GM12878 (cell line): ENCODE data around the gene SPAG6. TPM values are rescaled to one million over a fixed set of nuclear protein-coding genes. Genes with fewer than 3 reads are reported as not detected.

Experiments used
- ATAC-seq: fragments of 200-7000 bp; cut with Tn5 transposase; 3 replicates; pipeline ENCODE4 v1.9.1; 2020; ENCODE audit warnings: mild to moderate bottlenecking, moderate library complexity
- BruUV-seq: library from RNA; stranded (reverse); fragments of 400-500 nt; replicated peaks from 2 replicates; lab custom pipeline; 2021; lab: Mats Ljungman, UMichigan
- CTCF ChIA-PET: fragments of 300-600 bp; sonication (Branson Sonifier 250); formaldehyde crosslinking; extraction: SDS; loops from one replicate; lab custom pipeline; 2021; ENCODE audit warnings: inconsistent platforms; lab: Yijun Ruan, JAX
- POLR2A ChIA-PET: fragments of 350-600 bp; formaldehyde crosslinking; extraction: SDS; loops from one replicate; lab custom pipeline; 2021; ENCODE audit warnings: inconsistent platforms; lab: Charles Lee
- RAD21 ChIA-PET: fragments of 300-600 bp; sonication (Branson Sonifier 250); formaldehyde crosslinking; loops from one replicate; lab custom pipeline; 2023; ENCODE audit warnings: antibody characterized with exemption; ENCODE audit not compliant: unreplicated experiment; lab: Charles Lee
- SMC1A ChIA-PET: fragments of 300-600 bp; sonication (Branson Sonifier 250); formaldehyde crosslinking; loops from one replicate; lab custom pipeline; 2023; ENCODE audit not compliant: unreplicated experiment, uncharacterized antibody; lab: Charles Lee
- DNase-seq: peaks from one replicate; pipeline ENCODE4 v3.0.0-alpha.2; 2011; ENCODE audit warnings: low read depth, low spot score
- FAIRE-seq: peaks from 3 replicates; lab custom pipeline; 2011; peaks lifted over from hg19 to GRCh38; lab: Jason Lieb, UNC
- H2AFZ ChIP-seq: 2 replicates; pipeline ENCODE4 v1.6.0; 2011; ENCODE audit warnings: low read depth, low read length, control low read depth; ENCODE audit not compliant: control insufficient read depth
- H3K27ac ChIP-seq: 2 replicates; pipeline ENCODE4 v1.5.1; 2011; ENCODE audit warnings: control low read depth; ENCODE audit not compliant: control insufficient read depth, insufficient read depth
- H3K27me3 ChIP-seq, 2 experiments: replicated peaks in 1 of 2; 2 replicates each; pipeline versions ENCODE4 v1.6.0 to v1.6.1; 2011; ENCODE audit warnings: low read length in 1 of 2; ENCODE audit not compliant: control insufficient read depth in 2 of 2, insufficient read depth in 2 of 2
- H3K36me3 ChIP-seq, 2 experiments: 2 replicates each; pipeline ENCODE4 v1.5.1; 2011; ENCODE audit warnings: low read length in 1 of 2; ENCODE audit not compliant: control insufficient read depth in 2 of 2, insufficient read depth in 2 of 2
- H3K4me1 ChIP-seq: 2 replicates; pipeline ENCODE4 v1.6.1; 2011; ENCODE audit warnings: mild to moderate bottlenecking, low read length, moderate library complexity, mixed read lengths; ENCODE audit not compliant: control insufficient read depth, insufficient read depth
- H3K4me2 ChIP-seq: 2 replicates; pipeline ENCODE4 v1.6.0; 2011; ENCODE audit warnings: control low read depth; ENCODE audit not compliant: control insufficient read depth, insufficient read depth
- H3K4me3 ChIP-seq: fragments of 200-600 bp; sonication (generic); 2 replicates; pipeline ENCODE4 v1.5.1; 2016
- H3K79me2 ChIP-seq: 2 replicates; pipeline ENCODE4 v1.6.0; 2011; ENCODE audit warnings: low read length; ENCODE audit not compliant: control insufficient read depth, insufficient read depth
- H3K9ac ChIP-seq: 2 replicates; pipeline ENCODE4 v1.8.0; 2011; ENCODE audit warnings: low read length, control low read depth, mixed read lengths; ENCODE audit not compliant: control insufficient read depth, insufficient read depth
- H3K9me3 ChIP-seq: replicated peaks from 3 replicates; pipeline ENCODE4 v1.5.1; 2011; ENCODE audit warnings: mild to moderate bottlenecking, low read length; ENCODE audit not compliant: control insufficient read depth, insufficient read depth
- H4K20me1 ChIP-seq: 2 replicates; pipeline ENCODE4 v1.6.0; 2011; ENCODE audit not compliant: control insufficient read depth, insufficient read depth
- BCL11A ChIP-seq: IDR thresholded peaks from 2 replicates; pipeline ENCODE4 v1.6.1; 2011; ENCODE audit warnings: low read depth, low read length
- BMI1 ChIP-seq: fragments of 450-650 bp; IDR thresholded peaks from 2 replicates; pipeline ENCODE4 v1.6.1; 2016; ENCODE audit warnings: mild to moderate bottlenecking, moderate library complexity, borderline replicate concordance
- CBX5 ChIP-seq: sonication (generic); IDR thresholded peaks from 2 replicates; pipeline ENCODE4 v1.6.1; 2016; ENCODE audit warnings: low read depth, moderate library complexity, mild to moderate bottlenecking, inconsistent platforms
- CEBPZ ChIP-seq: fragments of 150-350 bp; IDR thresholded peaks from 2 replicates; pipeline ENCODE4 v1.6.1; 2016; ENCODE audit warnings: low read depth, low read length
- DPF2 ChIP-seq: fragments of 450-650 bp; IDR thresholded peaks from 2 replicates; pipeline ENCODE4 v1.6.1; 2017; ENCODE audit warnings: mild to moderate bottlenecking
- EED ChIP-seq: sonication (generic); IDR thresholded peaks from 2 replicates; pipeline ENCODE4 v1.6.1; 2016; ENCODE audit warnings: antibody characterized with exemption, low read depth
- IRF5 ChIP-seq: fragments of 450-650 bp; IDR thresholded peaks from 2 replicates; pipeline ENCODE4 v1.6.1; 2017; ENCODE audit warnings: borderline replicate concordance
- JUND ChIP-seq: IDR thresholded peaks from 2 replicates; pipeline ENCODE4 v1.6.1; 2012; ENCODE audit warnings: low read depth, mild to moderate bottlenecking, low read length, improper control_type of control experiment, moderate library complexity
- MLLT1 ChIP-seq: fragments of 450-650 bp; IDR thresholded peaks from 2 replicates; pipeline ENCODE4 v1.6.1; 2016; ENCODE audit warnings: mild to moderate bottlenecking
- MTA2 ChIP-seq: fragments of 450-650 bp; IDR thresholded peaks from 2 replicates; pipeline ENCODE4 v1.6.1; 2016; ENCODE audit warnings: low read depth, mild to moderate bottlenecking, moderate library complexity
- MXI1 ChIP-seq: fragments of 150-350 bp; IDR thresholded peaks from 2 replicates; pipeline ENCODE4 v1.6.1; 2011; ENCODE audit warnings: low read depth, mild to moderate bottlenecking, inconsistent platforms, low read length, improper control_type of control experiment
- NFYB ChIP-seq: IDR thresholded peaks from 2 replicates; pipeline ENCODE4 v1.6.1; 2011; ENCODE audit warnings: low read depth, mild to moderate bottlenecking, low read length, improper control_type of control experiment, moderate library complexity; ENCODE audit not compliant: insufficient read depth
- RCOR1 ChIP-seq: conservative IDR thresholded peaks from 2 replicates; pipeline ENCODE4 v1.6.1; 2012; ENCODE audit warnings: low read depth, low read length, improper control_type of control experiment
- ZBED1 ChIP-seq: IDR thresholded peaks from 2 replicates; pipeline ENCODE4 v1.6.1; 2016; ENCODE audit warnings: borderline replicate concordance
- WGBS: methylation state at CpG from one replicate; pipeline ENCODE4 v1.1.6; 2016; ENCODE audit warnings: low lambda C conversion rate; ENCODE audit not compliant: insufficient replicate concordance, insufficient coverage; ENCODE audit errors: missing lambda C conversion rate; 5-methylcytosine and 5-hydroxymethylcytosine counted together
- in situ Hi-C: fragments of 300-500 bp; cut with MboI; formaldehyde crosslinking; loops from 9 replicates; pipeline ENCODE4 v1.14.3; 2018; ENCODE audit warnings: mixed read lengths
- intact Hi-C: fragments of 100-400 bp; cut with micrococcal nuclease; formaldehyde crosslinking; loops from one replicate; pipeline ENCODE4 v1.14.2; 2022; ENCODE audit not compliant: unreplicated experiment
- polyA plus RNA-seq, 11 experiments: library from polyadenylated mRNA; depleted of rRNA in 4 of 11; unstranded in 6 of 11; stranded (reverse) in 5 of 11; fragments of >200 nt; fragmentation: Nextera tagmentation in 4 of 11; fragmentation: Illumina TruSeq in 1 of 11; extraction: Ambion mirVana in 4 of 11; extraction: Trizol in 1 of 11; gene quantifications; 1 replicate in 1 of 11; 2 replicates in 10 of 11; pipeline versions ENCODE4 v1.2.1 to v1.2.3, GENCODE V29; 2011 to 2016; ENCODE audit warnings: inconsistent platforms in 2 of 11, missing spikeins in 2 of 11, low read depth in 1 of 11
- total RNA-seq, 4 experiments: library from RNA; depleted of rRNA in 3 of 4; stranded (reverse); fragments of >200 nt in 3 of 4; fragmentation: Illumina TruSeq in 1 of 4; extraction: Trizol in 1 of 4; gene quantifications; 2 replicates each; pipeline versions ENCODE4 v1.2.1 to v1.2.3, GENCODE V29; 2013 to 2021

SPAG6 gene
- total and polyA plus RNA-seq, 10 of the 15 experiments (the other 5 are each of a cell fraction or from before 2014, with no cell fraction given): 0.13 to 0.99 (median 0.40) TPM; not detected in 1

GRCh38 chr10:22308390-22308789 lies 36.9 kb upstream of the SPAG6 start:
- Histone ChIP-seq H3K27me3 (no peaks in the 10 kb centered on the region), H4K20me1 (no peaks in the 10 kb centered on the region), H3K27ac (no peak overlapping the region), H3K9ac (no peak overlapping the region), H3K4me1 (no peaks in the 10 kb centered on the region), H3K4me3 (no peak overlapping the region), H3K79me2 (no peaks in the 10 kb centered on the region), H3K36me3 (no peaks in the 10 kb centered on the region), H3K9me3 (no peaks in the 10 kb centered on the region), H2AFZ (no peak overlapping the region), H3K4me2 (no peak overlapping the region)
- ChIA-PET POLR2A (interaction anchor here (0.5 to 0.7 kb wide), 4 partner anchors 15 to 525 kb away, joined by 3 to 5 read pairs (median 3); no protein-coding TSS in a partner anchor), CTCF (no interaction called here), SMC1A (no interaction called here), RAD21 (interaction anchor here (0.7 to 1.2 kb wide), 3 partner anchors 19 to 48 kb away, joined by 4 to 6 read pairs (median 4); no protein-coding TSS in a partner anchor)
- WGBS: 2% methylated on average over 2 of the region's 2 CpGs
- intact Hi-C loops (no loop called here), in situ Hi-C loops (no loop called here)
- DNase-seq: peak; percentile 36
- ATAC-seq: peak; percentile 98
- BruUV-seq: no TSS peak
- FAIRE-seq: peak; percentile 88
- TF ChIP-seq CEBPZ (no peak), DPF2 (peak; percentile 61; the same call in 1 of the 2 replicates), JUND (peak; percentile 78), ZBED1 (peak; percentile 90; the same call in 1 of the 2 replicates), BMI1 (peak; percentile 75), IRF5 (no peak), CBX5 (peak; percentile 52; the same call in 1 of the 2 replicates), MXI1 (peak; percentile 27; the same call in 1 of the 2 replicates), BCL11A (peak; percentile 99), MTA2 (peak; percentile 66; the same call in 1 of the 2 replicates), RCOR1 (no peak), MLLT1 (no peak), NFYB (no peak), EED (no peak)
